H1 (cell line): ENCODE results near the gene RGS2. TPM values are rescaled to one million over a fixed set of nuclear protein-coding genes. Genes with fewer than 3 reads are reported as not detected.

Experiments
- CTCF ChIA-PET: fragments of 300-600 bp; sonication (Branson Sonifier 250); formaldehyde crosslinking; loops from one replicate; lab custom pipeline; 2021; ENCODE audit not compliant: partially characterized antibody; lab: Charles Lee
- POLR2A ChIA-PET: fragments of 300-600 bp; sonication (Branson Sonifier 250); formaldehyde crosslinking; loops from one replicate; lab custom pipeline; 2021; ENCODE audit warnings: inconsistent platforms; ENCODE audit not compliant: partially characterized antibody; lab: Charles Lee
- DNase-seq, 2 experiments: peaks; one replicate each; pipeline versions ENCODE4 v3.0.0 to v3.0.0-alpha.2; 2010 to 2022; ENCODE audit warnings: low spot score in 2 of 2, low read depth in 1 of 2, mixed read lengths in 1 of 2
- FAIRE-seq: peaks from 2 replicates; lab custom pipeline; 2011; peaks lifted over from hg19 to GRCh38; lab: Jason Lieb, UNC
- H2AFZ ChIP-seq: 2 replicates; pipeline ENCODE4 v1.8.1; 2012; ENCODE audit warnings: low read length, inconsistent platforms
- H2AK5ac ChIP-seq: 2 replicates; pipeline ENCODE4 v1.6.1; 2013; ENCODE audit warnings: low read depth, low read length
- H2BK120ac ChIP-seq: replicated peaks from 2 replicates; pipeline ENCODE3; 2013; ENCODE audit warnings: low read depth, low read length, inconsistent platforms
- H2BK12ac ChIP-seq: 2 replicates; pipeline ENCODE4 v1.6.1; 2013; ENCODE audit warnings: low read depth, low read length
- H2BK15ac ChIP-seq: 2 replicates; pipeline ENCODE4 v1.6.1; 2013; ENCODE audit warnings: low read length
- H2BK20ac ChIP-seq: 2 replicates; pipeline ENCODE4 v1.6.1; 2013; ENCODE audit warnings: low read length
- H2BK5ac ChIP-seq: 2 replicates; pipeline ENCODE4 v1.6.1; 2013; ENCODE audit warnings: low read depth, low read length
- H3K14ac ChIP-seq: 2 replicates; pipeline ENCODE4 v1.6.1; 2013; ENCODE audit warnings: inconsistent platforms; ENCODE audit not compliant: insufficient read length
- H3K18ac ChIP-seq: 2 replicates; pipeline ENCODE4 v1.6.1; 2013; ENCODE audit warnings: low read length; ENCODE audit errors: extremely low read depth
- H3K23ac ChIP-seq: 2 replicates; pipeline ENCODE4 v1.6.1; 2013; ENCODE audit warnings: inconsistent platforms; ENCODE audit not compliant: insufficient read length
- H3K23me2 ChIP-seq: 2 replicates; pipeline ENCODE4 v1.6.1; 2013; ENCODE audit warnings: low read depth, low read length
- H3K27ac ChIP-seq: 2 replicates; pipeline ENCODE4 v1.6.1; 2011; ENCODE audit warnings: low read depth, low read length, inconsistent platforms
- H3K27me3 ChIP-seq, 4 experiments: replicated peaks in 1 of 4; 1 replicate in 1 of 4; 2 replicates in 3 of 4; pipeline versions ENCODE4 v1.6.1 to v1.8.1; 2011 to 2013; ENCODE audit warnings: low read length in 3 of 4, mild to moderate bottlenecking in 3 of 4, inconsistent platforms in 2 of 4, mixed read lengths in 2 of 4, moderate library complexity in 1 of 4; ENCODE audit not compliant: control insufficient read depth in 3 of 4, insufficient read depth in 3 of 4; ENCODE audit errors: extremely low read depth in 1 of 4
- H3K36me3 ChIP-seq, 4 experiments: 2 replicates each; pipeline versions ENCODE4 v1.6.1 to v1.8.1; 2011 to 2013; ENCODE audit warnings: mild to moderate bottlenecking in 4 of 4, low read length in 3 of 4, moderate library complexity in 2 of 4, control low read depth in 1 of 4, inconsistent platforms in 1 of 4; ENCODE audit not compliant: insufficient read depth in 4 of 4, control insufficient read depth in 2 of 4
- H3K4ac ChIP-seq: replicated peaks from 2 replicates; pipeline ENCODE3; 2013; ENCODE audit warnings: low read length, low read depth, mixed read lengths, inconsistent platforms; ENCODE audit not compliant: insufficient read length
- H3K4me1 ChIP-seq, 4 experiments: replicated peaks in 1 of 4; 1 replicate in 1 of 4; 2 replicates in 3 of 4; pipeline versions ENCODE4 v1.6.1 to v1.8.1; 2011 to 2013; ENCODE audit warnings: low read length in 3 of 4, inconsistent platforms in 2 of 4, mixed read lengths in 1 of 4; ENCODE audit not compliant: insufficient read depth in 4 of 4, control insufficient read depth in 3 of 4
- H3K4me2 ChIP-seq, 2 experiments: 2 replicates each; pipeline versions ENCODE4 v1.6.1 to v1.8.1; 2011 to 2013; ENCODE audit warnings: low read depth in 2 of 2, low read length in 2 of 2, control low read depth in 1 of 2, inconsistent platforms in 1 of 2, mild to moderate bottlenecking in 1 of 2; ENCODE audit not compliant: insufficient read depth in 1 of 2
- H3K4me3 ChIP-seq, 4 experiments: fragments of 200-600, 300-600 bp in 1 of 4; sonication (generic), shearing (Covaris generic), sonication (Bioruptor Twin) in 1 of 4; 2 replicates each; pipeline versions ENCODE4 v1.5.1 to v1.8.1; 2011 to 2016; ENCODE audit warnings: low read length in 4 of 4, low read depth in 3 of 4, control low read depth in 2 of 4, inconsistent platforms in 2 of 4, mild to moderate bottlenecking in 2 of 4, mixed read lengths in 1 of 4, moderate library complexity in 1 of 4; ENCODE audit not compliant: insufficient read depth in 2 of 4; ENCODE audit errors: extremely low read depth in 1 of 4
- H3K56ac ChIP-seq: replicated peaks from 2 replicates; pipeline ENCODE3; 2013; ENCODE audit warnings: low read depth, mild to moderate bottlenecking, mixed read lengths, low read length, inconsistent platforms; ENCODE audit not compliant: insufficient read length
- H3K79me1 ChIP-seq: 2 replicates; pipeline ENCODE4 v1.6.1; 2013; ENCODE audit warnings: low read depth, low read length, control low read depth
- H3K79me2 ChIP-seq, 2 experiments: 2 replicates each; pipeline versions ENCODE4 v1.6.1 to v1.8.1; 2012 to 2013; ENCODE audit warnings: low read length in 2 of 2, mild to moderate bottlenecking in 2 of 2, inconsistent platforms in 1 of 2; ENCODE audit not compliant: insufficient read depth in 2 of 2, control insufficient read depth in 1 of 2
- H3K9ac ChIP-seq, 4 experiments: replicated peaks in 1 of 4; 1 replicate in 1 of 4; 2 replicates in 3 of 4; pipeline versions ENCODE4 v1.6.1 to v1.8.1; 2011 to 2013; ENCODE audit warnings: low read depth in 3 of 4, low read length in 3 of 4, control low read depth in 2 of 4, mild to moderate bottlenecking in 2 of 4, moderate library complexity in 2 of 4, inconsistent platforms in 1 of 4; ENCODE audit errors: extremely low read depth in 1 of 4
- H3K9me3 ChIP-seq, 2 experiments: 2 replicates each; pipeline versions ENCODE4 v1.6.1 to v1.8.1; 2012 to 2013; ENCODE audit warnings: mild to moderate bottlenecking in 2 of 2, moderate library complexity in 2 of 2, control low read depth in 1 of 2, inconsistent platforms in 1 of 2, low read depth in 1 of 2, low read length in 1 of 2, mixed read lengths in 1 of 2; ENCODE audit not compliant: insufficient read depth in 2 of 2
- H4K20me1 ChIP-seq, 2 experiments: replicated peaks in 1 of 2; 2 replicates each; pipeline versions ENCODE3 to v1.8.1; 2011 to 2013; ENCODE audit warnings: inconsistent platforms in 2 of 2, low read length in 2 of 2, mild to moderate bottlenecking in 1 of 2; ENCODE audit not compliant: insufficient read depth in 2 of 2, control insufficient read depth in 1 of 2
- H4K5ac ChIP-seq: 2 replicates; pipeline ENCODE4 v1.6.1; 2013; ENCODE audit warnings: low read length, low read depth, mixed read lengths, inconsistent platforms; ENCODE audit not compliant: insufficient read length
- H4K8ac ChIP-seq: 2 replicates; pipeline ENCODE4 v1.8.0; 2013; ENCODE audit warnings: mild to moderate bottlenecking, moderate library complexity, low read length, inconsistent platforms; ENCODE audit not compliant: insufficient read depth; ENCODE audit errors: extremely low read depth
- H4K91ac ChIP-seq: replicated peaks from 2 replicates; pipeline ENCODE3; 2013; ENCODE audit warnings: low read length, mixed read lengths, inconsistent platforms; ENCODE audit not compliant: insufficient read length
- ATF2 ChIP-seq: IDR thresholded peaks from 2 replicates; pipeline ENCODE4 v1.6.1; 2012; ENCODE audit warnings: low read length, inconsistent platforms
- CBX8 ChIP-seq: fragments of 300-800, 300-1000 bp; sonication (generic); IDR thresholded peaks from 2 replicates; pipeline ENCODE4 v1.7.1; 2016; ENCODE audit warnings: low read depth, low read length, borderline replicate concordance
- EGR1 ChIP-seq: IDR thresholded peaks from 2 replicates; pipeline ENCODE4 v1.6.1; 2011; ENCODE audit warnings: low read depth, low read length, borderline replicate concordance
- KDM4A ChIP-seq: IDR thresholded peaks from one replicate; pipeline ENCODE4 v1.7.1; 2012; ENCODE audit warnings: low read depth, mild to moderate bottlenecking, moderate library complexity, low read length, inconsistent platforms; ENCODE audit not compliant: severe bottlenecking
- RNF2 ChIP-seq: fragments of 200-900, 300-1000 bp; sonication (generic); IDR thresholded peaks from 2 replicates; pipeline ENCODE4 v1.7.1; 2016; ENCODE audit warnings: borderline replicate concordance, low read depth, mild to moderate bottlenecking, antibody characterized with exemption, low read length; ENCODE audit not compliant: poor library complexity, severe bottlenecking; ENCODE audit errors: missing control alignments
- SIRT6 ChIP-seq: IDR thresholded peaks from one replicate; pipeline ENCODE4 v1.7.1; 2012; ENCODE audit warnings: low read length, inconsistent platforms
- WGBS, 2 experiments: shearing (Covaris generic) in 1 of 2; methylation state at CpG; one replicate each; pipeline versions ENCODE4 v1.1.6 to v1.1.7; 2013 to 2015; ENCODE audit warnings: low lambda C conversion rate in 2 of 2, mixed read lengths in 2 of 2, inconsistent platforms in 1 of 2, low coverage in 1 of 2, missing lambda C conversion rate in 1 of 2; ENCODE audit not compliant: insufficient replicate concordance in 2 of 2, insufficient coverage in 1 of 2, insufficient read length in 1 of 2; ENCODE audit errors: extremely low coverage in 1 of 2, missing lambda C conversion rate in 1 of 2; 5-methylcytosine and 5-hydroxymethylcytosine counted together
- polyA plus RNA-seq, 7 experiments: library from polyadenylated mRNA; depleted of rRNA in 3 of 7; stranded (reverse) in 5 of 7; unstranded in 2 of 7; fragments of >200 nt in 5 of 7; fragments of 200-250 nt in 2 of 7; gene quantifications; 1 replicate in 5 of 7; 2 replicates in 1 of 7; 4 replicates in 1 of 7; pipeline versions ENCODE4 v1.2.1 to v1.2.3, GENCODE V29; 2011 to 2013; ENCODE audit warnings: missing spikeins in 2 of 7, mixed read lengths in 2 of 7
- total RNA-seq: library from RNA; stranded (reverse); fragmentation: NEBNext Ultra II Directional; extraction: Animal tissue kit (Norgen Biotek cat#: 25700); gene quantifications from 2 replicates; pipeline ENCODE4 v1.2.1, GENCODE V29; 2021

Gene RGS2
- total and polyA plus RNA-seq, 2 of the 8 experiments (the other 6 are each of a cell fraction or from before 2014, with no cell fraction given) = 9.1 to 17.0 TPM

- WGBS, 2 experiments = 94% methylated on average over 1 of the region's 1 CpG; no CpG with 5 or more reads in 1 of the 2 experiments
- no peak overlapping the region for H2BK120ac ChIP-seq
- H3K23me2 ChIP-seq = no peaks in the 10 kb centered on the region
- H3K36me3 ChIP-seq = no peaks in the 10 kb centered on the region
- no peak overlapping the region for H3K56ac ChIP-seq
- no peak for DNase-seq
- TF ChIP-seq CBX8 = no peak
- no peak for TF ChIP-seq EGR1
- TF ChIP-seq SIRT6 = no peak
- TF ChIP-seq RNF2 = no peak
- no peak for TF ChIP-seq ATF2
- TF ChIP-seq KDM4A = no peak
- POLR2A ChIA-PET = no interaction called here
- H3K4me3 ChIP-seq = no peak overlapping the region
- no peak overlapping the region for H2BK20ac ChIP-seq
- H3K79me2 ChIP-seq = no peaks in the 10 kb centered on the region
- H2BK12ac ChIP-seq = no peak overlapping the region
- H4K8ac ChIP-seq = no peak overlapping the region
- H3K23ac ChIP-seq = no peak overlapping the region
- peaks cover 0 to 3% of the 10 kb centered on the region in 2 experiments; a peak in 1 of 4 replicates for H3K9me3 ChIP-seq
- no peak overlapping the region for H3K9ac ChIP-seq
- 0 out of 7 replicates have a peak, but pooled peaks cover 0 to 2% (median 0%) of the 10 kb centered on the region in 4 experiments for H3K4me1 ChIP-seq
- H3K14ac ChIP-seq = no peak overlapping the region
- no peak overlapping the region for H3K18ac ChIP-seq
- no peak overlapping the region for H2AK5ac ChIP-seq
- H3K4me2 ChIP-seq = no peak overlapping the region
- H2BK5ac ChIP-seq = no peak overlapping the region
- H3K4ac ChIP-seq = no peak overlapping the region
- H4K91ac ChIP-seq = no peak overlapping the region
- no peaks in the 10 kb centered on the region for H4K20me1 ChIP-seq
- H4K5ac ChIP-seq = no peak overlapping the region
- no peak overlapping the region for H2AFZ ChIP-seq
- no peak for FAIRE-seq
- no peak overlapping the region for H3K27ac ChIP-seq
- H3K79me1 ChIP-seq = no peaks in the 10 kb centered on the region
- no peak overlapping the region for H2BK15ac ChIP-seq
- CTCF ChIA-PET = no interaction called here
- no peaks in the 10 kb centered on the region for H3K27me3 ChIP-seq
These were observed 49.6 kb downstream of the RGS2 start for GRCh38 chr1:192858456-192858855.
